ENCODE results near the gene MPPED1.

MPPED1 gene

DNA sequence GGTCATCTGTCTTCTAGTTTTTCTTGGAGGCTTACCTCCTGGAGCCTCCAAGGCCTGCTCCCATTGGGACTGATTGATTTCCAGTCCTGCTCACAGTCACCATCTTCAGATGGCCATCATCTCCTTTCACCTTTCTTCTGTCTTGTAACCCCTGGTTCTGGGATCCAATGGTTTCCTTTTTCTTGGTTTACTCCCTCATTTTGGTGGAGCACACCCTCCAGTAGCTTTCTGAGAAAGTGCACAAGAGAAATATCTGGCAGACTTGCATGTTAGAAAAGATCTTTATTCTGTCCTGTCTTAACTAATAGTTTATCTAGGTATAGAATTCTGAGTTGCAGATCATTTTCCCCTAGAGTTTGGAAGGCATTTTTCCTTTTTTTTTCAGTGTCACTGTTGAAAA lies 50.9 kb downstream of the MPPED1 start:
- no peak overlapping the region for H3K27ac ChIP-seq (ENCODE audit: low read length, poor library complexity, severe bottlenecking)
- H3K9me3 ChIP-seq (ENCODE audit: control insufficient read depth, low read length): peaks cover 16% of the 10 kb centered on the region
- no peak overlapping the region for H3K4ac ChIP-seq (ENCODE audit: low read depth in 1 of 2, low read length in 2 of 2)
- peaks cover 0 to 19% of the 10 kb centered on the region in 2 experiments for H3K27me3 ChIP-seq (ENCODE audit: control insufficient read depth in 1 of 2, insufficient read depth in 1 of 2, low read length in 2 of 2)
- no peak overlapping the region for H2BK120ac ChIP-seq (ENCODE audit: low read depth, low read length)
- no peak overlapping the region for H2BK15ac ChIP-seq (ENCODE audit: low read depth, poor library complexity, severe bottlenecking)
- no peak overlapping the region for H3K9ac ChIP-seq (ENCODE audit: low read length)
- H2AK5ac ChIP-seq (ENCODE audit: low read length, severe bottlenecking): no peak overlapping the region
- H3K18ac ChIP-seq (ENCODE audit: low read depth in 1 of 2, low read length in 2 of 2): no peak overlapping the region
- H4K8ac ChIP-seq (ENCODE audit: low read length): no peak overlapping the region
- no peaks in the 10 kb centered on the region for H3K79me1 ChIP-seq (replicated peaks; ENCODE audit: low read length, poor library complexity, severe bottlenecking)
- no peak overlapping the region for H4K91ac ChIP-seq (ENCODE audit: low read length)
- DNase-seq: no peak
- no peaks in the 10 kb centered on the region for H3K36me3 ChIP-seq (ENCODE audit: control insufficient read depth in 1 of 2, insufficient read depth in 2 of 2, low read depth in 1 of 2, low read length in 2 of 2)
- H3K4me3 ChIP-seq (ENCODE audit: insufficient read depth in 1 of 2, low read depth in 1 of 2, low read length in 2 of 2): no peak overlapping the region
- no peak overlapping the region for H2BK5ac ChIP-seq (ENCODE audit: low read depth, low read length, poor library complexity, severe bottlenecking)
- H2BK12ac ChIP-seq (ENCODE audit: low read length in 2 of 2): no peak overlapping the region
- no peaks in the 10 kb centered on the region for H3K4me1 ChIP-seq (ENCODE audit: control insufficient read depth, insufficient read depth, low read depth, low read length)
- H3K14ac ChIP-seq (ENCODE audit: low read length in 2 of 2): no peak overlapping the region
- H3K4me2 ChIP-seq (ENCODE audit: low read length, poor library complexity, severe bottlenecking): no peak overlapping the region
- H2AFZ ChIP-seq (ENCODE audit: low read depth, low read length): no peak overlapping the region
- no peak overlapping the region for H3K23ac ChIP-seq (ENCODE audit: low read length in 2 of 2)

DNA sequence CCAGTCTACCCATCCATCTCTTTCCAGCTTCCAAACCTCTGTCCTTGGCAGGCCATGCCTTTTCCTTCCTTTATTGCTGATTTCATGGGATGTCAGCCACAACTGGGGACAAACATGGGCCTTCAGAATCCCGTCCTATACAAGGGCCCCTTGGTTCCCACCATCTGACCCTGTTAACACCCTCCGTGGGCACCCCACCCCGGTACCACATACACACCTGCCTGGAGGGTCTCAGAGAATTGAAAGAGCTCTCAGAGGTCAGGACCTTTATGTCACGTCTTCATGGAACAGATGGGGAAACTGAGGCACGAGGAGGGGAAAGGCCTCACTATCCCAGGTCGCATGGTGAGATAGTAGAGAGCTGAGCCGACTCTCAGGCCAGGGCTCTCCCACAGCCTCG lies 53.0 kb downstream of the MPPED1 start:
- Histone ChIP-seq H3K14ac (ENCODE audit: low read length in 2 of 2) (no peak overlapping the region), H3K9ac (ENCODE audit: low read length) (no peak overlapping the region), H3K9me3 (ENCODE audit: control insufficient read depth, low read length) (peaks cover 16% of the 10 kb centered on the region), H3K4ac (ENCODE audit: low read depth in 1 of 2, low read length in 2 of 2) (no peak overlapping the region), H3K4me2 (ENCODE audit: low read length, poor library complexity, severe bottlenecking) (no peak overlapping the region), H2BK120ac (ENCODE audit: low read depth, low read length) (no peak overlapping the region), H3K36me3 (ENCODE audit: control insufficient read depth in 1 of 2, insufficient read depth in 2 of 2, low read depth in 1 of 2, low read length in 2 of 2) (no peaks in the 10 kb centered on the region), H3K18ac (ENCODE audit: low read depth in 1 of 2, low read length in 2 of 2) (no peak overlapping the region), H3K23ac (ENCODE audit: low read length in 2 of 2) (no peak overlapping the region), H3K27me3 (ENCODE audit: control insufficient read depth in 1 of 2, insufficient read depth in 1 of 2, low read length in 2 of 2) (peaks cover 0 to 28% of the 10 kb centered on the region in 2 experiments), H3K4me1 (ENCODE audit: control insufficient read depth, insufficient read depth, low read depth, low read length) (no peaks in the 10 kb centered on the region), H4K8ac (ENCODE audit: low read length) (no peak overlapping the region), H2AK5ac (ENCODE audit: low read length, severe bottlenecking) (no peak overlapping the region), H3K4me3 (ENCODE audit: insufficient read depth in 1 of 2, low read depth in 1 of 2, low read length in 2 of 2) (no peak overlapping the region), H3K79me1 (replicated peaks; ENCODE audit: low read length, poor library complexity, severe bottlenecking) (no peaks in the 10 kb centered on the region), H2BK15ac (ENCODE audit: low read depth, poor library complexity, severe bottlenecking) (no peak overlapping the region), H3K27ac (ENCODE audit: low read length, poor library complexity, severe bottlenecking) (no peak overlapping the region), H2BK5ac (ENCODE audit: low read depth, low read length, poor library complexity, severe bottlenecking) (no peak overlapping the region), H2BK12ac (ENCODE audit: low read length in 2 of 2) (no peak overlapping the region), H2AFZ (ENCODE audit: low read depth, low read length) (no peak overlapping the region), H4K91ac (ENCODE audit: low read length) (no peak overlapping the region)
- no peak for DNase-seq
- WGBS: 54% methylated on average over 7 of the region's 8 CpGs

GRCh38 chr22:43465291-43466015 lies 53.6 kb downstream of the MPPED1 start:
- DNase-seq: no peak
- WGBS: 80% methylated on average over 23 of the region's 23 CpGs
- Histone ChIP-seq H3K27ac (ENCODE audit: low read length, poor library complexity, severe bottlenecking) (no peak overlapping the region), H4K8ac (ENCODE audit: low read length) (no peak overlapping the region), H3K36me3 (ENCODE audit: control insufficient read depth in 1 of 2, insufficient read depth in 2 of 2, low read depth in 1 of 2, low read length in 2 of 2) (no peaks in the 10 kb centered on the region), H2AFZ (ENCODE audit: low read depth, low read length) (no peak overlapping the region), H2BK12ac (ENCODE audit: low read length in 2 of 2) (no peak overlapping the region), H3K14ac (ENCODE audit: low read length in 2 of 2) (no peak overlapping the region), H3K4me1 (ENCODE audit: control insufficient read depth, insufficient read depth, low read depth, low read length) (no peaks in the 10 kb centered on the region), H2BK15ac (ENCODE audit: low read depth, poor library complexity, severe bottlenecking) (no peak overlapping the region), H3K4me3 (ENCODE audit: insufficient read depth in 1 of 2, low read depth in 1 of 2, low read length in 2 of 2) (no peak overlapping the region), H3K9me3 (ENCODE audit: control insufficient read depth, low read length) (peaks cover 16% of the 10 kb centered on the region), H3K79me1 (replicated peaks; ENCODE audit: low read length, poor library complexity, severe bottlenecking) (no peaks in the 10 kb centered on the region), H3K23ac (ENCODE audit: low read length in 2 of 2) (no peak overlapping the region), H3K18ac (ENCODE audit: low read depth in 1 of 2, low read length in 2 of 2) (no peak overlapping the region), H3K4ac (ENCODE audit: low read depth in 1 of 2, low read length in 2 of 2) (no peak overlapping the region), H2AK5ac (ENCODE audit: low read length, severe bottlenecking) (no peak overlapping the region), H3K9ac (ENCODE audit: low read length) (no peak overlapping the region), H4K91ac (ENCODE audit: low read length) (no peak overlapping the region), H2BK5ac (ENCODE audit: low read depth, low read length, poor library complexity, severe bottlenecking) (no peak overlapping the region), H3K4me2 (ENCODE audit: low read length, poor library complexity, severe bottlenecking) (no peak overlapping the region), H2BK120ac (ENCODE audit: low read depth, low read length) (no peak overlapping the region), H3K27me3 (ENCODE audit: control insufficient read depth in 1 of 2, insufficient read depth in 1 of 2, low read length in 2 of 2) (peaks cover 0 to 28% of the 10 kb centered on the region in 2 experiments)

- Histone ChIP-seq H2AK5ac (ENCODE audit: low read length, severe bottlenecking) (no peak overlapping the region), H3K4me3 (ENCODE audit: insufficient read depth in 1 of 2, low read depth in 1 of 2, low read length in 2 of 2) (no peak overlapping the region), H3K27me3 (ENCODE audit: control insufficient read depth in 1 of 2, insufficient read depth in 1 of 2, low read length in 2 of 2) (peaks cover 0 to 30% of the 10 kb centered on the region in 2 experiments), H2BK15ac (ENCODE audit: low read depth, poor library complexity, severe bottlenecking) (no peak overlapping the region), H3K79me1 (replicated peaks; ENCODE audit: low read length, poor library complexity, severe bottlenecking) (no peaks in the 10 kb centered on the region), H3K4me1 (ENCODE audit: control insufficient read depth, insufficient read depth, low read depth, low read length) (no peaks in the 10 kb centered on the region), H3K9ac (ENCODE audit: low read length) (no peak overlapping the region), H3K4ac (ENCODE audit: low read depth in 1 of 2, low read length in 2 of 2) (no peak overlapping the region), H2AFZ (ENCODE audit: low read depth, low read length) (no peak overlapping the region), H3K18ac (ENCODE audit: low read depth in 1 of 2, low read length in 2 of 2) (no peak overlapping the region), H3K9me3 (ENCODE audit: control insufficient read depth, low read length) (peaks cover 12% of the 10 kb centered on the region), H4K91ac (ENCODE audit: low read length) (no peak overlapping the region), H4K8ac (ENCODE audit: low read length) (no peak overlapping the region), H3K23ac (ENCODE audit: low read length in 2 of 2) (no peak overlapping the region), H3K27ac (ENCODE audit: low read length, poor library complexity, severe bottlenecking) (no peak overlapping the region), H3K36me3 (ENCODE audit: control insufficient read depth in 1 of 2, insufficient read depth in 2 of 2, low read depth in 1 of 2, low read length in 2 of 2) (no peaks in the 10 kb centered on the region), H3K4me2 (ENCODE audit: low read length, poor library complexity, severe bottlenecking) (no peak overlapping the region), H2BK120ac (ENCODE audit: low read depth, low read length) (no peak overlapping the region), H3K14ac (ENCODE audit: low read length in 2 of 2) (no peak overlapping the region), H2BK12ac (ENCODE audit: low read length in 2 of 2) (no peak overlapping the region), H2BK5ac (ENCODE audit: low read depth, low read length, poor library complexity, severe bottlenecking) (no peak overlapping the region)
- WGBS: 85% methylated on average over 7 of the region's 7 CpGs
- DNase-seq: no peak
Observed at GRCh38 chr22:43466710-43467109, 54.9 kb downstream of the MPPED1 start.
